WTC11 (cell line): ENCODE data around the gene TPP1.

Source experiments
- CREM ChIP-seq: sonication (generic); formaldehyde crosslinking; IDR thresholded peaks from 2 replicates; pipeline ENCODE4 v1.8.1; 2022; ENCODE audit warnings: mild to moderate bottlenecking, missing genetic modification reagents, moderate library complexity
- CTCF ChIP-seq: fragments of 200-600 bp; IDR thresholded peaks from 2 replicates; pipeline ENCODE4 v1.8.0; 2022; ENCODE audit warnings: antibody characterized with exemption
- ELF4 ChIP-seq: sonication (generic); formaldehyde crosslinking; IDR thresholded peaks from 2 replicates; pipeline ENCODE4 v1.8.1; 2022; ENCODE audit warnings: low read depth, mild to moderate bottlenecking, moderate library complexity, missing genetic modification reagents
- ESRRA ChIP-seq: sonication (generic); formaldehyde crosslinking; IDR thresholded peaks from 2 replicates; pipeline ENCODE4 v1.8.1; 2022; ENCODE audit warnings: mild to moderate bottlenecking, missing genetic modification reagents, borderline replicate concordance
- FOXK1 ChIP-seq: sonication (generic); formaldehyde crosslinking; IDR thresholded peaks from 2 replicates; pipeline ENCODE4 v1.8.0; 2022; ENCODE audit warnings: mild to moderate bottlenecking, moderate library complexity, missing genetic modification reagents
- KAT7 ChIP-seq: sonication (generic); formaldehyde crosslinking; IDR thresholded peaks from 2 replicates; pipeline ENCODE4 v1.8.1; 2023; ENCODE audit warnings: missing genetic modification reagents, mild to moderate bottlenecking, borderline replicate concordance
- MAX ChIP-seq: sonication (generic); formaldehyde crosslinking; IDR thresholded peaks from 2 replicates; pipeline ENCODE4 v1.8.0; 2022; ENCODE audit warnings: mild to moderate bottlenecking, missing genetic modification reagents
- SP1 ChIP-seq: sonication (generic); formaldehyde crosslinking; conservative IDR thresholded peaks from 2 replicates; pipeline ENCODE4 v1.8.1; 2022; ENCODE audit warnings: missing genetic modification reagents
- USF1 ChIP-seq: sonication (generic); formaldehyde crosslinking; IDR thresholded peaks from 2 replicates; pipeline ENCODE4 v1.8.0; 2022; ENCODE audit warnings: mild to moderate bottlenecking, missing genetic modification reagents
- USF2 ChIP-seq: sonication (generic); formaldehyde crosslinking; IDR thresholded peaks from 2 replicates; pipeline ENCODE4 v1.8.1; 2023; ENCODE audit warnings: mild to moderate bottlenecking, missing genetic modification reagents, moderate library complexity
- ZBTB43 ChIP-seq: sonication (generic); formaldehyde crosslinking; IDR thresholded peaks from 2 replicates; pipeline ENCODE4 v1.8.1; 2023; ENCODE audit warnings: mild to moderate bottlenecking, missing genetic modification reagents
- ZNF121 ChIP-seq: sonication (generic); formaldehyde crosslinking; IDR thresholded peaks from 2 replicates; pipeline ENCODE4 v1.8.0; 2023; ENCODE audit warnings: missing genetic modification reagents
- TF ChIP-seq, protein P1 (sequence below): sonication (generic); formaldehyde crosslinking; conservative IDR thresholded peaks from 2 replicates; pipeline ENCODE4 v1.8.1; 2022; ENCODE audit warnings: mild to moderate bottlenecking, missing genetic modification reagents
- TF ChIP-seq, protein P2 (sequence below): sonication (generic); formaldehyde crosslinking; IDR thresholded peaks from 2 replicates; pipeline ENCODE4 v1.8.0; 2022; ENCODE audit warnings: mild to moderate bottlenecking, missing genetic modification reagents

- TF ChIP-seq FOXK1 (CRISPR knock-in tag), result no peak
- TF ChIP-seq CTCF, result no peak
- TF ChIP-seq ELF4, result no peak
- no peak for TF ChIP-seq MAX (CRISPR knock-in tag)
- no peak for TF ChIP-seq CREM (CRISPR knock-in tag)
- TF ChIP-seq KAT7, result no peak
- no peak for TF ChIP-seq USF1 (CRISPR knock-in tag)
- TF ChIP-seq, protein P1, sequence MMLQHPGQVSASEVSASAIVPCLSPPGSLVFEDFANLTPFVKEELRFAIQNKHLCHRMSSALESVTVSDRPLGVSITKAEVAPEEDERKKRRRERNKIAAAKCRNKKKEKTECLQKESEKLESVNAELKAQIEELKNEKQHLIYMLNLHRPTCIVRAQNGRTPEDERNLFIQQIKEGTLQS (CRISPR knock-in tag), result no peak
- TF ChIP-seq, protein P2, sequence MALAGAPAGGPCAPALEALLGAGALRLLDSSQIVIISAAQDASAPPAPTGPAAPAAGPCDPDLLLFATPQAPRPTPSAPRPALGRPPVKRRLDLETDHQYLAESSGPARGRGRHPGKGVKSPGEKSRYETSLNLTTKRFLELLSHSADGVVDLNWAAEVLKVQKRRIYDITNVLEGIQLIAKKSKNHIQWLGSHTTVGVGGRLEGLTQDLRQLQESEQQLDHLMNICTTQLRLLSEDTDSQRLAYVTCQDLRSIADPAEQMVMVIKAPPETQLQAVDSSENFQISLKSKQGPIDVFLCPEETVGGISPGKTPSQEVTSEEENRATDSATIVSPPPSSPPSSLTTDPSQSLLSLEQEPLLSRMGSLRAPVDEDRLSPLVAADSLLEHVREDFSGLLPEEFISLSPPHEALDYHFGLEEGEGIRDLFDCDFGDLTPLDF (CRISPR knock-in tag), result no peak
- no peak for TF ChIP-seq ZBTB43 (CRISPR knock-in tag)
- TF ChIP-seq ZNF121, result no peak
- no peak for TF ChIP-seq ESRRA (CRISPR knock-in tag)
- no peak for TF ChIP-seq USF2
- TF ChIP-seq SP1 (CRISPR knock-in tag), result no peak
Observed at GRCh38 chr11:6618117-6619003, 862 bp downstream of the TPP1 start.
